Stomach (tissue), 9 donors: Measurements from ENCODE around the gene DNPEP. TPM values are rescaled to one million over a fixed set of nuclear protein-coding genes. Genes with fewer than 3 reads are reported as not detected.
A peak's percentile ranks its signal among the peaks of the same experiment; 100 is the strongest.

Source experiments
- DNase-seq, 2 donors: peaks; one replicate each; pipeline versions ENCODE4 v3.0.0 to v3.0.0-alpha.2; 2013 to 2019
- H3K27ac ChIP-seq, 5 donors: fragments of 200-600 bp in 4 of 5; sonication (generic) in 4 of 5; one replicate each; pipeline ENCODE4 v1.5.1; 2013 to 2019; ENCODE audit warnings: mild to moderate bottlenecking in 1 of 5, moderate library complexity in 1 of 5
- H3K27me3 ChIP-seq, 3 donors: fragments of 200-600 bp; sonication (generic); one replicate each; pipeline ENCODE4 v1.5.1; 2017 to 2019; ENCODE audit warnings: mixed run types in 1 of 3
- H3K36me3 ChIP-seq, 4 donors: fragments of 200-600 bp; sonication (generic); 1 replicate in 3 of 4; 2 replicates in 1 of 4; pipeline ENCODE4 v1.5.1; 2016 to 2019
- H3K4me1 ChIP-seq, 4 donors: fragments of 200-600 bp; sonication (generic); one replicate each; pipeline ENCODE4 v1.5.1; 2016 to 2019
- H3K4me3 ChIP-seq, 4 donors: fragments of 200-600 bp; sonication (generic) in 3 of 4; one replicate each; pipeline ENCODE4 v1.5.1; 2016 to 2019; ENCODE audit warnings: mild to moderate bottlenecking in 1 of 4
- H3K9me3 ChIP-seq, 4 donors: fragments of 200-600 bp; sonication (generic); one replicate each; pipeline ENCODE4 v1.5.1; 2016 to 2019
- EP300 ChIP-seq: sonication (generic); formaldehyde crosslinking; IDR thresholded peaks from one replicate; pipeline ENCODE4 v1.6.1; 2017; ENCODE audit warnings: antibody characterized with exemption
- POLR2A ChIP-seq, 4 donors: fragments of 450-650 bp; IDR thresholded peaks; one replicate each; pipeline ENCODE4 v1.6.1; 2016; ENCODE audit warnings: antibody characterized with exemption in 4 of 4, control low read depth in 2 of 4, mild to moderate bottlenecking in 1 of 4, moderate library complexity in 1 of 4
- POLR2AphosphoS5 ChIP-seq, 3 donors: sonication (generic); formaldehyde crosslinking; IDR thresholded peaks; one replicate each; pipeline ENCODE4 v1.6.1; 2016; ENCODE audit warnings: antibody characterized with exemption in 3 of 3
- WGBS, 5 donors: extraction: QIAGEN DNeasy Blood & Tissue Kit in 3 of 5; methylation state at CpG; one replicate each; pipeline versions ENCODE4 v1.1.5 to v1.1.7; 2013 to 2018; 5-methylcytosine and 5-hydroxymethylcytosine counted together
- intact Hi-C: fragments of 100-400 bp; cut with DNase I; formaldehyde crosslinking; loops from one replicate; pipeline ENCODE4 v1.15.1; 2023; ENCODE audit warnings: low total_unique reads
- polyA plus RNA-seq, 3 donors: library from polyadenylated mRNA; stranded (reverse); fragments of 200-250 nt; gene quantifications; one replicate each; pipeline ENCODE4 v1.2.3, GENCODE V29; 2013
- total RNA-seq, 5 donors: library from RNA; depleted of rRNA; stranded (reverse); fragments of >200 nt; gene quantifications; one replicate each; pipeline versions ENCODE4 v1.1.0 to v1.2.3, GENCODE V29; 2014 to 2016
- TF ChIP-seq, protein P1 (sequence below), 7 experiments: fragments of 450-650 bp in 4 of 7; fragments of 200-600 bp in 3 of 7; sonication (generic) in 3 of 7; IDR thresholded peaks; one replicate each; pipeline ENCODE4 v1.5.1; 2016 to 2019; ENCODE audit warnings: antibody characterized with exemption in 7 of 7, control low read depth in 2 of 7, mild to moderate bottlenecking in 1 of 7
- donor health status: healthy with polysubstance abuse.
- donor health status: Bipolar disorder and iron deficiency.
- donor health status: healthy.

Gene DNPEP
- total and polyA plus RNA-seq, 8 donors: 32.7 to 147 (median 82.2) TPM

DNA sequence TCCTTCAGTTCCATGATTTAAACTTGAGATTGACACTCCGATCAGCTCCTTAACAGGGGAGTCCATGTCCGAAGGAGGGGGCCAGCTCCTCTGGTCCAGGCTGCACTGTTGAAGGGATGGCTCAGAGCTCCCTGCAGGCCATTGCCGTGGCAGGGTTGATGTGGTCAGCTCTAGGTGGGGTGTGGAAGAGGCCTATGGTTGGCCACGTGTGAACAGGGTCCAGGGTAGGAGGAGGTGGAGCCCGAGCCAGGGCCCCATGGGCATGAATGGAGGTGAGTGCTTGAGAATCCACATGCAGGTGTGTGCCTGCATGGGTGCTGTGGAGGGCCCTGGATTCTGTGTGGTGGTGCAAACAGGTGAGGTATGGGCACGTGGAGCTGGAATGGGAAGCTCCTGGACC is 48.0 kb upstream of the DNPEP start:
- intact Hi-C loops: no loop called here
- H3K4me3 ChIP-seq: peak overlapping the region in 2 of 4 donors; percentile 35 to 36
- 87 to 94% (median 91%) methylated on average over 6 of the region's 6 CpGs for WGBS, 5 donors

DNA sequence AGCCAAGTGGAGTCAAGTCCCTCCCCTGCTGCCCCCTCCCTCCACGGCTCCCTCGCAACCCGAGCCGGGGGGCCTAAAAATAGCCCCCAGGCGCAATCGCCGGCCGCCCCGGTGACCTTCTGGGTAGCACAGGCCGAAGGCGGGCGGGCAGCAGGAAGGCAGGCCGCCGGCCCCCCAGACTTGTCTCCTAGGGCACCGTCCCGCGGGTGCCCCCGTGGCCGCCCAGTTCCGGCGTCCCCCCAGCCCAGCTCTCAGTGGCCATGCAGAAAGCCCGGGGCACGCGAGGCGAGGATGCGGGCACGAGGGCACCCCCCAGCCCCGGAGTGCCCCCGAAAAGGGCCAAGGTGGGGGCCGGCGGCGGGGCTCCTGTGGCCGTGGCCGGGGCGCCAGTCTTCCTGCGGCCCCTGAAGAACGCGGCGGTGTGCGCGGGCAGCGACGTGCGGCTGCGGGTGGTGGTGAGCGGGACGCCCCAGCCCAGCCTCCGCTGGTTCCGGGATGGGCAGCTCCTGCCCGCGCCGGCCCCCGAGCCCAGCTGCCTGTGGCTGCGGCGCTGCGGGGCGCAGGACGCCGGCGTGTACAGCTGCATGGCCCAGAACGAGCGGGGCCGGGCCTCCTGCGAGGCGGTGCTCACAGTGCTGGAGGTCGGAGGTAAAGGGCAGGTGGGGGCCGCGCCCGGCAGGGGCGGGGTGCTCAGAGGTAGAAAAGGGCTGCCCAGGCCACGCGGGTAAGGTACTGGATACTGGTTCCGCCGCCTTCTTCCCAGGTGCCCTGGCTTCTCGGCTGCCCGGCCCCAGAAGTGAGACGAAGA is 47.2 kb upstream of the DNPEP start, which contains the start of gene SPEG:
TSS of gene SPEG (plus strand) at position 126 of the 808 bp plus-strand sequence. CDS start at position 261, 135 bp downstream.
- no peaks in the 10 kb centered on the region for H3K9me3 ChIP-seq
- H3K27me3 ChIP-seq: peaks cover 0 to 41% (median 22%) of the 10 kb centered on the region in 3 donors
- intact Hi-C loops: no loop called here
- WGBS, 5 donors: 6 to 32% (median 10%) methylated on average over 14 to 77 of the region's 77 CpGs
- TF ChIP-seq POLR2AphosphoS5 (IDR thresholded peaks at IDR 0.05): no peak
- no peak for TF ChIP-seq EP300
- no peak for TF ChIP-seq POLR2A (IDR thresholded peaks at IDR 0.05)
- TF ChIP-seq, protein P1, sequence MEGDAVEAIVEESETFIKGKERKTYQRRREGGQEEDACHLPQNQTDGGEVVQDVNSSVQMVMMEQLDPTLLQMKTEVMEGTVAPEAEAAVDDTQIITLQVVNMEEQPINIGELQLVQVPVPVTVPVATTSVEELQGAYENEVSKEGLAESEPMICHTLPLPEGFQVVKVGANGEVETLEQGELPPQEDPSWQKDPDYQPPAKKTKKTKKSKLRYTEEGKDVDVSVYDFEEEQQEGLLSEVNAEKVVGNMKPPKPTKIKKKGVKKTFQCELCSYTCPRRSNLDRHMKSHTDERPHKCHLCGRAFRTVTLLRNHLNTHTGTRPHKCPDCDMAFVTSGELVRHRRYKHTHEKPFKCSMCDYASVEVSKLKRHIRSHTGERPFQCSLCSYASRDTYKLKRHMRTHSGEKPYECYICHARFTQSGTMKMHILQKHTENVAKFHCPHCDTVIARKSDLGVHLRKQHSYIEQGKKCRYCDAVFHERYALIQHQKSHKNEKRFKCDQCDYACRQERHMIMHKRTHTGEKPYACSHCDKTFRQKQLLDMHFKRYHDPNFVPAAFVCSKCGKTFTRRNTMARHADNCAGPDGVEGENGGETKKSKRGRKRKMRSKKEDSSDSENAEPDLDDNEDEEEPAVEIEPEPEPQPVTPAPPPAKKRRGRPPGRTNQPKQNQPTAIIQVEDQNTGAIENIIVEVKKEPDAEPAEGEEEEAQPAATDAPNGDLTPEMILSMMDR (IDR thresholded peaks at IDR 0.05): no peak
- peak in 1 of 2 donors; percentile 69 for DNase-seq
- peak within 1 kb of the TSS; percentile 28 to 36 (median 34) for H3K4me3 ChIP-seq
- no peaks in the 10 kb centered on the region for H3K36me3 ChIP-seq
- peak within 1 kb of the TSS in 4 of 5 donors; percentile 65 to 95 (median 83) for H3K27ac ChIP-seq
- H3K4me1 ChIP-seq: peaks cover 7 to 30% (median 13%) of the 10 kb centered on the region in 4 donors

More for the DNA sequence above, 48.0 kb upstream of the DNPEP start:
- Histone ChIP-seq H3K9me3 (no peaks in the 10 kb centered on the region), H3K36me3 (no peaks in the 10 kb centered on the region), H3K27me3 (peaks cover 0 to 49% (median 22%) of the 10 kb centered on the region in 3 donors), H3K4me1 (peaks cover 7 to 23% (median 13%) of the 10 kb centered on the region in 4 donors), H3K27ac (peak overlapping the region in 3 of 5 donors; percentile 76 to 95 (median 90))
- DNase-seq: peak in 1 of 2 donors; percentile 3
- TF ChIP-seq EP300 (no peak), POLR2A (IDR thresholded peaks at IDR 0.05) (no peak), POLR2AphosphoS5 (IDR thresholded peaks at IDR 0.05) (no peak)
- TF ChIP-seq, protein P1 (IDR thresholded peaks at IDR 0.05): no peak

GRCh38 chr2:219434468-219434717 is 46.7 kb upstream of the DNPEP start:
- no peaks in the 10 kb centered on the region for H3K36me3 ChIP-seq

GRCh38 chr2:219433666-219434467 is 46.2 kb upstream of the DNPEP start:
- intact Hi-C loops: no loop called here
- Histone ChIP-seq H3K27ac (peak overlapping the region in 4 of 5 donors; percentile 65 to 95 (median 83)), H3K27me3 (peaks cover 0 to 34% (median 22%) of the 10 kb centered on the region in 3 donors), H3K4me3 (peak overlapping the region in 2 of 4 donors; percentile 33 to 36), H3K4me1 (peaks cover 7 to 30% (median 13%) of the 10 kb centered on the region in 4 donors), H3K36me3 (no peaks in the 10 kb centered on the region), H3K9me3 (no peaks in the 10 kb centered on the region)
- 56 to 78% (median 75%) methylated on average over 13 to 16 of the region's 16 CpGs for WGBS, 5 donors
- DNase-seq: no peak
- TF ChIP-seq, protein P1 (IDR thresholded peaks at IDR 0.05): peak in 2 of 7 experiments; percentile 21 to 36
- TF ChIP-seq EP300 (peak; percentile 78), POLR2A (IDR thresholded peaks at IDR 0.05) (no peak), POLR2AphosphoS5 (IDR thresholded peaks at IDR 0.05) (peak; percentile 25 to 84 (median 53))

More at GRCh38 chr2:219434468-219434717, 46.7 kb upstream of the DNPEP start:
- WGBS, 5 donors: 22 to 45% (median 41%) methylated on average over 6 to 9 of the region's 9 CpGs
- Histone ChIP-seq H3K9me3 (no peaks in the 10 kb centered on the region), H3K27me3 (peaks cover 0 to 36% (median 22%) of the 10 kb centered on the region in 3 donors), H3K4me1 (peaks cover 7 to 30% (median 13%) of the 10 kb centered on the region in 4 donors), H3K4me3 (peak overlapping the region; percentile 28 to 36 (median 34)), H3K27ac (peak overlapping the region in 4 of 5 donors; percentile 65 to 95 (median 83))
- DNase-seq: no peak
- intact Hi-C loops: no loop called here
- TF ChIP-seq, protein P1 (IDR thresholded peaks at IDR 0.05): no peak
